Stimulated activated memory B cell treated with anti-CD40 and anti-IgM and Interleukin-4, amounts not matched to agents 10 μg/mL and 1 μg/mL and 100 μg/mL, for 72 hours (primary cell): Measurements from ENCODE around the gene TMEM135.

Source experiments
- ATAC-seq: fragments of 150-1000 bp; cut with Tn5 transposase; 2 replicates; pipeline ENCODE4 v1.10.0; 2021
- H3K27ac Mint-ChIP-seq: one replicate; pipeline ENCODE4 v1.8.0; 2022; ENCODE audit warnings: mild to moderate bottlenecking, mixed read lengths
- H3K27me3 Mint-ChIP-seq: one replicate; pipeline ENCODE4 v1.8.0; 2022; ENCODE audit warnings: mixed read lengths
- H3K36me3 Mint-ChIP-seq: one replicate; pipeline ENCODE4 v1.8.0; 2022; ENCODE audit warnings: mixed read lengths
- H3K4me1 Mint-ChIP-seq: one replicate; pipeline ENCODE4 v1.8.0; 2022; ENCODE audit warnings: mixed read lengths
- H3K4me3 Mint-ChIP-seq: one replicate; pipeline ENCODE4 v1.8.0; 2022; ENCODE audit warnings: mild to moderate bottlenecking, moderate library complexity, mixed read lengths
- H3K9me3 Mint-ChIP-seq: one replicate; pipeline ENCODE4 v1.8.0; 2022; ENCODE audit warnings: mixed read lengths

TMEM135 gene

GRCh38 chr11:87322568-87322967 is 284.8 kb downstream of the TMEM135 start:
- no peak overlapping the region for H3K4me3 Mint-ChIP-seq
- no peaks in the 10 kb centered on the region for H3K9me3 Mint-ChIP-seq
- peaks cover 36% of the 10 kb centered on the region for H3K36me3 Mint-ChIP-seq
- no peak for ATAC-seq
- H3K4me1 Mint-ChIP-seq = no peaks in the 10 kb centered on the region
- H3K27ac Mint-ChIP-seq = no peak overlapping the region
- H3K27me3 Mint-ChIP-seq = no peaks in the 10 kb centered on the region

GRCh38 chr11:87323899-87324298 is 286.2 kb downstream of the TMEM135 start:
- Mint-ChIP-seq H3K27me3 (no peaks in the 10 kb centered on the region), H3K9me3 (no peaks in the 10 kb centered on the region), H3K27ac (no peak overlapping the region), H3K36me3 (peaks cover 49% of the 10 kb centered on the region), H3K4me1 (no peaks in the 10 kb centered on the region), H3K4me3 (no peak overlapping the region)
- no peak for ATAC-seq

- Mint-ChIP-seq H3K27ac (no peak overlapping the region), H3K36me3 (peaks cover 52% of the 10 kb centered on the region), H3K4me1 (no peaks in the 10 kb centered on the region), H3K4me3 (no peak overlapping the region), H3K9me3 (no peaks in the 10 kb centered on the region), H3K27me3 (no peaks in the 10 kb centered on the region)
- ATAC-seq = no peak
These were observed 287.2 kb downstream of the TMEM135 start for GRCh38 chr11:87324817-87325489.

GRCh38 chr11:87325490-87325872 is 287.7 kb downstream of the TMEM135 start:
- no peak for ATAC-seq

GRCh38 chr11:87326594-87326993 is 288.9 kb downstream of the TMEM135 start:
- H3K9me3 Mint-ChIP-seq = no peaks in the 10 kb centered on the region
- H3K27me3 Mint-ChIP-seq = no peaks in the 10 kb centered on the region
- peaks cover 52% of the 10 kb centered on the region for H3K36me3 Mint-ChIP-seq
- ATAC-seq = no peak
- no peak overlapping the region for H3K4me3 Mint-ChIP-seq
- no peaks in the 10 kb centered on the region for H3K4me1 Mint-ChIP-seq
- no peak overlapping the region for H3K27ac Mint-ChIP-seq

More at GRCh38 chr11:87325490-87325872, 287.7 kb downstream of the TMEM135 start:
- H3K4me1 Mint-ChIP-seq = no peaks in the 10 kb centered on the region
- peaks cover 52% of the 10 kb centered on the region for H3K36me3 Mint-ChIP-seq
- no peaks in the 10 kb centered on the region for H3K27me3 Mint-ChIP-seq
- no peaks in the 10 kb centered on the region for H3K9me3 Mint-ChIP-seq
- no peak overlapping the region for H3K4me3 Mint-ChIP-seq
- no peak overlapping the region for H3K27ac Mint-ChIP-seq

- no peak for ATAC-seq
- no peaks in the 10 kb centered on the region for H3K27me3 Mint-ChIP-seq
These were observed 291.4 kb downstream of the TMEM135 start for GRCh38 chr11:87329172-87329571.

GRCh38 chr11:87330187-87330601 is 292.5 kb downstream of the TMEM135 start:
- ATAC-seq = no peak
- Mint-ChIP-seq H3K9me3 (peaks cover 7% of the 10 kb centered on the region), H3K4me1 (no peaks in the 10 kb centered on the region), H3K36me3 (peaks cover 40% of the 10 kb centered on the region), H3K27ac (no peak overlapping the region), H3K4me3 (no peak overlapping the region), H3K27me3 (no peaks in the 10 kb centered on the region)

More at GRCh38 chr11:87329172-87329571, 291.4 kb downstream of the TMEM135 start:
- Mint-ChIP-seq H3K9me3 (peaks cover 4% of the 10 kb centered on the region), H3K36me3 (peaks cover 43% of the 10 kb centered on the region), H3K27ac (no peak overlapping the region), H3K4me1 (no peaks in the 10 kb centered on the region), H3K4me3 (no peak overlapping the region)

- H3K4me1 Mint-ChIP-seq = no peaks in the 10 kb centered on the region
These were observed 293.5 kb downstream of the TMEM135 start for GRCh38 chr11:87331273-87331672.

GRCh38 chr11:87338046-87338639 is 300.4 kb downstream of the TMEM135 start:
- Mint-ChIP-seq H3K27ac (no peak overlapping the region), H3K36me3 (no peaks in the 10 kb centered on the region)

More at GRCh38 chr11:87331273-87331672, 293.5 kb downstream of the TMEM135 start:
- Mint-ChIP-seq H3K27me3 (no peaks in the 10 kb centered on the region), H3K9me3 (peaks cover 10% of the 10 kb centered on the region), H3K27ac (no peak overlapping the region), H3K4me3 (no peak overlapping the region), H3K36me3 (peaks cover 29% of the 10 kb centered on the region)
- no peak for ATAC-seq

GRCh38 chr11:87339416-87339815 is 301.7 kb downstream of the TMEM135 start:
- Mint-ChIP-seq H3K4me3 (no peak overlapping the region), H3K27ac (no peak overlapping the region), H3K4me1 (no peaks in the 10 kb centered on the region), H3K36me3 (no peaks in the 10 kb centered on the region), H3K27me3 (no peaks in the 10 kb centered on the region), H3K9me3 (peaks cover 18% of the 10 kb centered on the region)
- ATAC-seq = no peak

More at GRCh38 chr11:87338046-87338639, 300.4 kb downstream of the TMEM135 start:
- peaks cover 20% of the 10 kb centered on the region for H3K9me3 Mint-ChIP-seq
- ATAC-seq = no peak
- H3K4me3 Mint-ChIP-seq = no peak overlapping the region
- H3K27me3 Mint-ChIP-seq = no peaks in the 10 kb centered on the region
- H3K4me1 Mint-ChIP-seq = no peaks in the 10 kb centered on the region

- no peak overlapping the region for H3K4me3 Mint-ChIP-seq
- no peak for ATAC-seq
- no peaks in the 10 kb centered on the region for H3K9me3 Mint-ChIP-seq
- no peaks in the 10 kb centered on the region for H3K36me3 Mint-ChIP-seq
- H3K27me3 Mint-ChIP-seq = no peaks in the 10 kb centered on the region
- no peak overlapping the region for H3K27ac Mint-ChIP-seq
- H3K4me1 Mint-ChIP-seq = peaks cover 9% of the 10 kb centered on the region
These were observed 309.7 kb downstream of the TMEM135 start for GRCh38 chr11:87347441-87347840.

GRCh38 chr11:87347854-87348253 is 310.1 kb downstream of the TMEM135 start:
- Mint-ChIP-seq H3K4me3 (no peak overlapping the region), H3K4me1 (peaks cover 13% of the 10 kb centered on the region), H3K27ac (no peak overlapping the region), H3K36me3 (no peaks in the 10 kb centered on the region), H3K27me3 (no peaks in the 10 kb centered on the region), H3K9me3 (no peaks in the 10 kb centered on the region)
- ATAC-seq = no peak

- Mint-ChIP-seq H3K9me3 (no peaks in the 10 kb centered on the region), H3K27me3 (no peaks in the 10 kb centered on the region), H3K36me3 (no peaks in the 10 kb centered on the region), H3K4me3 (no peak overlapping the region), H3K27ac (no peak overlapping the region), H3K4me1 (peaks cover 14% of the 10 kb centered on the region)
- no peak for ATAC-seq
These were observed 313.9 kb downstream of the TMEM135 start for GRCh38 chr11:87351676-87352075.

- Mint-ChIP-seq H3K9me3 (no peaks in the 10 kb centered on the region), H3K4me1 (peaks cover 14% of the 10 kb centered on the region), H3K4me3 (no peak overlapping the region), H3K36me3 (no peaks in the 10 kb centered on the region), H3K27me3 (no peaks in the 10 kb centered on the region), H3K27ac (no peak overlapping the region)
- ATAC-seq = peak; percentile 90
These were observed 315.3 kb downstream of the TMEM135 start for GRCh38 chr11:87352759-87353707.

- no peaks in the 10 kb centered on the region for H3K36me3 Mint-ChIP-seq
- H3K4me3 Mint-ChIP-seq = no peak overlapping the region
- H3K27me3 Mint-ChIP-seq = no peaks in the 10 kb centered on the region
- H3K27ac Mint-ChIP-seq = no peak overlapping the region
- ATAC-seq = no peak
- H3K9me3 Mint-ChIP-seq = no peaks in the 10 kb centered on the region
- H3K4me1 Mint-ChIP-seq = peaks cover 14% of the 10 kb centered on the region
These were observed 316.1 kb downstream of the TMEM135 start for GRCh38 chr11:87353771-87354345.
